ENCODE measurements around the gene PTGER4. TPM values are rescaled to one million over a fixed set of nuclear protein-coding genes. Genes with fewer than 3 reads are reported as not detected.
"Not testable (repeated sequence)": the region's sequence is repeated elsewhere in the genome, so short reads cannot be mapped to it uniquely, and the experiment has no call there.

Gene PTGER4
- total and polyA plus RNA-seq, 2 donors from 2014 or later: 8.5 to 17.2 TPM

GRCh38 chr5:40655138-40655537 is 24.6 kb upstream of the PTGER4 start:
- TF ChIP-seq, protein P1, sequence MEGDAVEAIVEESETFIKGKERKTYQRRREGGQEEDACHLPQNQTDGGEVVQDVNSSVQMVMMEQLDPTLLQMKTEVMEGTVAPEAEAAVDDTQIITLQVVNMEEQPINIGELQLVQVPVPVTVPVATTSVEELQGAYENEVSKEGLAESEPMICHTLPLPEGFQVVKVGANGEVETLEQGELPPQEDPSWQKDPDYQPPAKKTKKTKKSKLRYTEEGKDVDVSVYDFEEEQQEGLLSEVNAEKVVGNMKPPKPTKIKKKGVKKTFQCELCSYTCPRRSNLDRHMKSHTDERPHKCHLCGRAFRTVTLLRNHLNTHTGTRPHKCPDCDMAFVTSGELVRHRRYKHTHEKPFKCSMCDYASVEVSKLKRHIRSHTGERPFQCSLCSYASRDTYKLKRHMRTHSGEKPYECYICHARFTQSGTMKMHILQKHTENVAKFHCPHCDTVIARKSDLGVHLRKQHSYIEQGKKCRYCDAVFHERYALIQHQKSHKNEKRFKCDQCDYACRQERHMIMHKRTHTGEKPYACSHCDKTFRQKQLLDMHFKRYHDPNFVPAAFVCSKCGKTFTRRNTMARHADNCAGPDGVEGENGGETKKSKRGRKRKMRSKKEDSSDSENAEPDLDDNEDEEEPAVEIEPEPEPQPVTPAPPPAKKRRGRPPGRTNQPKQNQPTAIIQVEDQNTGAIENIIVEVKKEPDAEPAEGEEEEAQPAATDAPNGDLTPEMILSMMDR (IDR thresholded peaks at IDR 0.05; ENCODE audit: borderline replicate concordance, extremely low read depth, insufficient read depth): no peak
- no peaks in the 10 kb centered on the region for H3K27me3 ChIP-seq (ENCODE audit: control insufficient read depth, insufficient read depth, low read length)
- H3K4me1 ChIP-seq (ENCODE audit: control insufficient read depth in 2 of 3, insufficient read depth in 2 of 3, low read depth in 1 of 3, low read length in 3 of 3): no peaks in the 10 kb centered on the region
- no peaks in the 10 kb centered on the region for H3K36me3 ChIP-seq (ENCODE audit: control insufficient read depth in 2 of 3, insufficient read depth in 3 of 3, low read length in 3 of 3)
- no peak overlapping the region for H3K9ac ChIP-seq (ENCODE audit: low read length in 3 of 3)
- no peak overlapping the region for H3K4me3 ChIP-seq (ENCODE audit: low read length in 3 of 3)
- FAIRE-seq: no peak
- intact Hi-C loops (cut with DNase I): no loop called here
- no peak for DNase-seq
- H3K27ac ChIP-seq (ENCODE audit: low read depth in 2 of 2, low read length in 2 of 2): no peak overlapping the region
- H3K9me3 ChIP-seq (ENCODE audit: control insufficient read depth in 2 of 3, insufficient read depth in 1 of 3, low read length in 3 of 3): no peaks in the 10 kb centered on the region

- H3K27ac ChIP-seq (ENCODE audit: low read depth in 2 of 2, low read length in 2 of 2); H3K4me3 ChIP-seq (ENCODE audit: low read length in 3 of 3); H3K4me1 ChIP-seq (ENCODE audit: control insufficient read depth in 2 of 3, insufficient read depth in 2 of 3, low read depth in 1 of 3, low read length in 3 of 3); DNase-seq; H3K27me3 ChIP-seq (ENCODE audit: control insufficient read depth, insufficient read depth, low read length); H3K9me3 ChIP-seq (ENCODE audit: control insufficient read depth in 2 of 3, insufficient read depth in 1 of 3, low read length in 3 of 3); FAIRE-seq; H3K36me3 ChIP-seq (ENCODE audit: control insufficient read depth in 2 of 3, insufficient read depth in 3 of 3, low read length in 3 of 3); H3K9ac ChIP-seq (ENCODE audit: low read length in 3 of 3); intact Hi-C loops (cut with DNase I): not testable (repeated sequence)
Observed at GRCh38 chr5:40656091-40656490, 23.6 kb upstream of the PTGER4 start.

- Histone ChIP-seq H3K4me3 (ENCODE audit: low read length in 3 of 3) (no peak overlapping the region), H3K9me3 (ENCODE audit: control insufficient read depth in 2 of 3, insufficient read depth in 1 of 3, low read length in 3 of 3) (no peaks in the 10 kb centered on the region), H3K4me1 (ENCODE audit: control insufficient read depth in 2 of 3, insufficient read depth in 2 of 3, low read depth in 1 of 3, low read length in 3 of 3) (no peaks in the 10 kb centered on the region), H3K27me3 (ENCODE audit: control insufficient read depth, insufficient read depth, low read length) (no peaks in the 10 kb centered on the region), H3K9ac (ENCODE audit: low read length in 3 of 3) (no peak overlapping the region), H3K27ac (ENCODE audit: low read depth in 2 of 2, low read length in 2 of 2) (no peak overlapping the region), H3K36me3 (ENCODE audit: control insufficient read depth in 2 of 3, insufficient read depth in 3 of 3, low read length in 3 of 3) (no peaks in the 10 kb centered on the region)
- intact Hi-C loops (cut with DNase I): no loop called here
- peak; percentile 76 for FAIRE-seq
- no peak for DNase-seq
- TF ChIP-seq, protein P1 (IDR thresholded peaks at IDR 0.05; ENCODE audit: borderline replicate concordance, extremely low read depth, insufficient read depth): no peak
Observed at GRCh38 chr5:40656766-40657165, 22.9 kb upstream of the PTGER4 start.

DNA sequence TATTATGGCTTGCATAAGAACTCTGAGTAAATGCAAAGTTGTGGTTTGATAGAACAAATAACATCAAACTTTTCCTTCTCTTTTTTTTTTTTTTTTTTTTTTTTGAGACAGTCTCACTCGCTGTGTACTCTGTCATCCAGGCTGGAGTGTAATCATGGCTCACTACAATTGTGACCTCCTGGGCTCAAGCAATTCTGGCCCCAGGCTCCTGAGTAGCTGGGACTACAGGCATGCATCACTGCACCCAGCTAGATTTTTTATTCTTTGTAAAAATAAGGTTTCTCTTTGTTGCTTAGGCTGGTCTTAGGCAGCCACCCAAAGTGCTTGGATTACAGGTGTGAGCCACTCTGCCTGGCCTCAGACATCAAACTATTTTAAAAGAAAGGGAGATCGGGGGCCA is 19.0 kb upstream of the PTGER4 start:
- H3K9ac ChIP-seq (ENCODE audit: low read length in 3 of 3): no peak overlapping the region
- H3K27ac ChIP-seq (ENCODE audit: low read depth in 2 of 2, low read length in 2 of 2): no peak overlapping the region
- intact Hi-C loops (cut with DNase I): no loop called here
- H3K36me3 ChIP-seq (ENCODE audit: control insufficient read depth in 2 of 3, insufficient read depth in 3 of 3, low read length in 3 of 3): no peaks in the 10 kb centered on the region
- H3K9me3 ChIP-seq (ENCODE audit: control insufficient read depth in 2 of 3, insufficient read depth in 1 of 3, low read length in 3 of 3): no peaks in the 10 kb centered on the region
- H3K4me3 ChIP-seq (ENCODE audit: low read length in 3 of 3): no peak overlapping the region
- DNase-seq: no peak
- TF ChIP-seq, protein P1 (IDR thresholded peaks at IDR 0.05; ENCODE audit: borderline replicate concordance, extremely low read depth, insufficient read depth): no peak
- H3K4me1 ChIP-seq (ENCODE audit: control insufficient read depth in 2 of 3, insufficient read depth in 2 of 3, low read depth in 1 of 3, low read length in 3 of 3): no peaks in the 10 kb centered on the region
- H3K27me3 ChIP-seq (ENCODE audit: control insufficient read depth, insufficient read depth, low read length): no peaks in the 10 kb centered on the region
- no peak for FAIRE-seq
